Naive thymus-derived CD4-positive, alpha-beta T cell (primary cell): ENCODE measurements around the gene RARS2. TPM values are rescaled to one million over a fixed set of nuclear protein-coding genes. Genes with fewer than 3 reads are reported as not detected.

ENCODE experiments used
- ATAC-seq: fragments of 150-1000 bp; cut with Tn5 transposase; 2 replicates; pipeline ENCODE4 v1.10.0; 2021; ENCODE audit warnings: mild to moderate bottlenecking, moderate library complexity
- CTCF ChIA-PET: fragments of 350-600 bp; sonication (Branson Sonifier 250); formaldehyde crosslinking; loops from one replicate; lab custom pipeline; 2021; ENCODE audit warnings: antibody characterized with exemption; lab: Charles Lee
- POLR2A ChIA-PET: fragments of 350-600 bp; sonication (Branson Sonifier 250); formaldehyde crosslinking; loops from one replicate; lab custom pipeline; 2021; ENCODE audit warnings: antibody characterized with exemption, inconsistent platforms; lab: Charles Lee
- DNase-seq, 9 donors: peaks; one replicate each; pipeline versions ENCODE4 v3.0.0 to v3.0.0-alpha.2; 2020 to 2022; ENCODE audit warnings: mixed read lengths in 1 of 9
- H3K27ac ChIP-seq: one replicate; pipeline ENCODE4 v1.7.0; 2013; ENCODE audit warnings: mild to moderate bottlenecking, low read depth, low read length, moderate library complexity
- H3K27me3 ChIP-seq, 2 donors: one replicate each; pipeline ENCODE4 v1.7.0; 2013; ENCODE audit warnings: low read length in 2 of 2, mild to moderate bottlenecking in 2 of 2, moderate library complexity in 2 of 2; ENCODE audit not compliant: control insufficient read depth in 2 of 2, insufficient read depth in 2 of 2
- H3K36me3 ChIP-seq, 3 experiments: 1 replicate in 2 of 3; 2 replicates in 1 of 3; pipeline ENCODE4 v1.7.0; 2013; ENCODE audit warnings: low read length in 3 of 3, mild to moderate bottlenecking in 3 of 3, moderate library complexity in 1 of 3; ENCODE audit not compliant: insufficient read depth in 3 of 3, control insufficient read depth in 2 of 3
- H3K4me1 ChIP-seq, 2 donors: one replicate each; pipeline ENCODE4 v1.7.0; 2013; ENCODE audit warnings: low read length in 2 of 2, mild to moderate bottlenecking in 2 of 2, moderate library complexity in 1 of 2; ENCODE audit not compliant: control insufficient read depth in 2 of 2, insufficient read depth in 2 of 2
- H3K4me3 ChIP-seq: 2 replicates; pipeline ENCODE4 v1.7.0; 2013; ENCODE audit warnings: mild to moderate bottlenecking, low read length
- H3K9me3 ChIP-seq, 3 experiments: 1 replicate in 2 of 3; 2 replicates in 1 of 3; pipeline ENCODE4 v1.7.0; 2013; ENCODE audit warnings: low read length in 3 of 3; ENCODE audit not compliant: control insufficient read depth in 2 of 3
- H3K27ac Mint-ChIP-seq, 9 donors: one replicate each; pipeline ENCODE4 v1.8.0; 2020 to 2022; ENCODE audit warnings: mixed read lengths in 9 of 9, mild to moderate bottlenecking in 8 of 9, moderate library complexity in 5 of 9, inconsistent platforms in 2 of 9
- H3K27me3 Mint-ChIP-seq, 5 donors: one replicate each; pipeline ENCODE4 v1.8.0; 2021 to 2022; ENCODE audit warnings: mixed read lengths in 5 of 5, mild to moderate bottlenecking in 1 of 5
- H3K36me3 Mint-ChIP-seq, 5 donors: one replicate each; pipeline ENCODE4 v1.8.0; 2020 to 2022; ENCODE audit warnings: mixed read lengths in 5 of 5, mild to moderate bottlenecking in 3 of 5, inconsistent platforms in 1 of 5
- H3K4me1 Mint-ChIP-seq, 7 donors: one replicate each; pipeline ENCODE4 v1.8.0; 2020 to 2022; ENCODE audit warnings: mixed read lengths in 7 of 7, mild to moderate bottlenecking in 3 of 7, inconsistent platforms in 1 of 7
- H3K4me3 Mint-ChIP-seq, 10 donors: one replicate each; pipeline ENCODE4 v1.8.0; 2020 to 2022; ENCODE audit warnings: mild to moderate bottlenecking in 10 of 10, mixed read lengths in 10 of 10, moderate library complexity in 6 of 10, inconsistent platforms in 2 of 10
- H3K9me3 Mint-ChIP-seq, 11 donors: one replicate each; pipeline ENCODE4 v1.8.0; 2020 to 2022; ENCODE audit warnings: mixed read lengths in 11 of 11, mild to moderate bottlenecking in 4 of 11, inconsistent platforms in 1 of 11, moderate library complexity in 1 of 11
- intact Hi-C, 2 donors: fragments of 100-400 bp; cut with micrococcal nuclease; formaldehyde crosslinking; loops; one replicate each; pipeline ENCODE4 v1.15.1; 2023
- polyA plus RNA-seq, 2 donors: library from polyadenylated mRNA; unstranded; fragments of 300-500 nt; fragmentation: Illumina TruSeq; gene quantifications; one replicate each; pipeline ENCODE4 v1.2.3, GENCODE V29; 2021
- total RNA-seq, 6 experiments: library from RNA in 5 of 6; stranded (reverse) in 5 of 6; gene quantifications; 1 replicate in 5 of 6; 2 replicates in 1 of 6; pipeline ENCODE4 v1.2.3 and lab custom pipeline; 2021 to 2026

Gene RARS2
- total and polyA plus RNA-seq, 7 experiments from 2014 or later = 21.0 to 40.0 (median 32.3) TPM

- peak overlapping the region in 1 of 9 donors; percentile 17 for H3K27ac Mint-ChIP-seq
- no peaks in the 10 kb centered on the region for H3K9me3 Mint-ChIP-seq
- intact Hi-C loops = no loop called here
- peaks cover 0 to 12% (median 4%) of the 10 kb centered on the region in 7 donors for H3K4me1 Mint-ChIP-seq
- Histone ChIP-seq H3K4me1 (no peaks in the 10 kb centered on the region), H3K4me3 (no peak overlapping the region), H3K27ac (no peak overlapping the region), H3K27me3 (no peaks in the 10 kb centered on the region), H3K9me3 (no peaks in the 10 kb centered on the region), H3K36me3 (peaks cover 0 to 42% (median 8%) of the 10 kb centered on the region in 3 experiments)
- H3K27me3 Mint-ChIP-seq = no peaks in the 10 kb centered on the region
- ChIA-PET CTCF (no interaction called here), POLR2A (interaction anchor here (0.5 kb wide), 1 partner anchor 32 kb away, joined by 3 read pairs; no protein-coding TSS in a partner anchor)
- ATAC-seq (no peak), DNase-seq (no peak)
- peaks cover 6 to 50% (median 32%) of the 10 kb centered on the region in 5 donors for H3K36me3 Mint-ChIP-seq
- H3K4me3 Mint-ChIP-seq = no peak overlapping the region
These were observed 28.8 kb downstream of the RARS2 start for GRCh38 chr6:87561017-87561416.

- Histone ChIP-seq H3K27me3 (no peaks in the 10 kb centered on the region), H3K36me3 (peaks cover 0 to 46% (median 8%) of the 10 kb centered on the region in 3 experiments), H3K4me1 (no peaks in the 10 kb centered on the region), H3K4me3 (no peak overlapping the region), H3K27ac (no peak overlapping the region), H3K9me3 (no peaks in the 10 kb centered on the region)
- Mint-ChIP-seq H3K27me3 (no peaks in the 10 kb centered on the region), H3K4me1 (peaks cover 0 to 17% (median 5%) of the 10 kb centered on the region in 7 donors), H3K4me3 (no peak overlapping the region), H3K36me3 (peaks cover 12 to 52% (median 29%) of the 10 kb centered on the region in 5 donors), H3K9me3 (no peaks in the 10 kb centered on the region), H3K27ac (no peak overlapping the region)
- ChIA-PET CTCF (no interaction called here), POLR2A (no interaction called here)
- intact Hi-C loops = no loop called here
- ATAC-seq = no peak
- no peak for DNase-seq
These were observed 31.3 kb downstream of the RARS2 start for GRCh38 chr6:87558446-87558845.

- Mint-ChIP-seq H3K4me3 (no peak overlapping the region), H3K27me3 (no peaks in the 10 kb centered on the region), H3K36me3 (peaks cover 8 to 52% (median 27%) of the 10 kb centered on the region in 5 donors), H3K4me1 (peaks cover 2 to 32% (median 9%) of the 10 kb centered on the region in 7 donors), H3K27ac (peak overlapping the region in 3 of 9 donors; percentile 50 to 72 (median 60)), H3K9me3 (no peaks in the 10 kb centered on the region)
- H3K36me3 ChIP-seq = peaks cover 0 to 33% (median 0%) of the 10 kb centered on the region in 3 experiments
- intact Hi-C loops = no loop called here
- ATAC-seq (no peak), DNase-seq (no peak)
- ChIA-PET POLR2A (no interaction called here), CTCF (no interaction called here)
- no peaks in the 10 kb centered on the region for H3K9me3 ChIP-seq
- H3K27me3 ChIP-seq = no peaks in the 10 kb centered on the region
- H3K4me3 ChIP-seq = no peak overlapping the region
- H3K4me1 ChIP-seq = no peaks in the 10 kb centered on the region
- H3K27ac ChIP-seq = no peak overlapping the region
These were observed 34.3 kb downstream of the RARS2 start for GRCh38 chr6:87555506-87555905.

GRCh38 chr6:87553159-87553765 lies 36.5 kb downstream of the RARS2 start:
- DNase-seq (no peak), ATAC-seq (no peak)
- ChIA-PET POLR2A (no interaction called here), CTCF (no interaction called here)
- Histone ChIP-seq H3K9me3 (no peaks in the 10 kb centered on the region), H3K27me3 (no peaks in the 10 kb centered on the region), H3K27ac (no peak overlapping the region), H3K4me3 (no peak overlapping the region), H3K36me3 (peaks cover 0 to 30% (median 0%) of the 10 kb centered on the region in 3 experiments), H3K4me1 (no peaks in the 10 kb centered on the region)
- Mint-ChIP-seq H3K4me3 (no peak overlapping the region), H3K9me3 (no peaks in the 10 kb centered on the region), H3K36me3 (peaks cover 9 to 66% (median 38%) of the 10 kb centered on the region in 5 donors), H3K27me3 (no peaks in the 10 kb centered on the region), H3K27ac (peak overlapping the region in 2 of 9 donors; percentile 11 to 17), H3K4me1 (peaks cover 2 to 30% (median 10%) of the 10 kb centered on the region in 7 donors)
- intact Hi-C loops = loop anchor here in 1 of 2 donors (2.0 kb wide), 1 partner anchor 22 kb away; no protein-coding TSS in a partner anchor

GRCh38 chr6:87551799-87552198 lies 38.0 kb downstream of the RARS2 start:
- no peaks in the 10 kb centered on the region for H3K27me3 Mint-ChIP-seq
- no peak for DNase-seq
- Histone ChIP-seq H3K4me3 (no peak overlapping the region), H3K27me3 (no peaks in the 10 kb centered on the region), H3K9me3 (no peaks in the 10 kb centered on the region), H3K4me1 (no peaks in the 10 kb centered on the region), H3K27ac (no peak overlapping the region), H3K36me3 (peaks cover 0 to 24% (median 0%) of the 10 kb centered on the region in 3 experiments)
- ChIA-PET POLR2A (interaction anchor here (0.7 kb wide), 1 partner anchor 53 kb away, joined by 3 read pairs; no protein-coding TSS in a partner anchor), CTCF (no interaction called here)
- peaks cover 7 to 59% (median 34%) of the 10 kb centered on the region in 5 donors for H3K36me3 Mint-ChIP-seq
- no peaks in the 10 kb centered on the region for H3K9me3 Mint-ChIP-seq
- no peak overlapping the region for H3K4me3 Mint-ChIP-seq
- ATAC-seq = no peak
- peaks cover 0 to 20% (median 8%) of the 10 kb centered on the region in 7 donors for H3K4me1 Mint-ChIP-seq
- H3K27ac Mint-ChIP-seq = peak overlapping the region in 3 of 9 donors; percentile 8 to 29 (median 13)
- intact Hi-C loops = loop anchor here in 1 of 2 donors (2.0 kb wide), 1 partner anchor 23 kb away; no protein-coding TSS in a partner anchor

GRCh38 chr6:87544474-87544735 lies 45.4 kb downstream of the RARS2 start:
- Histone ChIP-seq H3K4me3 (no peak overlapping the region), H3K9me3 (peaks cover 0 to 9% (median 0%) of the 10 kb centered on the region in 3 experiments), H3K27me3 (no peaks in the 10 kb centered on the region), H3K27ac (no peak overlapping the region), H3K36me3 (peaks cover 9 to 47% (median 15%) of the 10 kb centered on the region in 3 experiments), H3K4me1 (no peaks in the 10 kb centered on the region)
- DNase-seq = no peak
- Mint-ChIP-seq H3K27ac (no peak overlapping the region), H3K4me1 (peaks cover 0 to 4% (median under 1%) of the 10 kb centered on the region in 7 donors), H3K36me3 (peaks cover 9 to 71% (median 51%) of the 10 kb centered on the region in 5 donors), H3K4me3 (no peak overlapping the region), H3K9me3 (peaks cover 0 to 16% (median 7%) of the 10 kb centered on the region in 11 donors), H3K27me3 (no peaks in the 10 kb centered on the region)
- CTCF ChIA-PET = no interaction called here
- POLR2A ChIA-PET = no interaction called here
- intact Hi-C loops = no loop called here
- no peak for ATAC-seq
